HG03565 (cell line): ENCODE results near the gene TPRX1.
"Not testable (repeated sequence)": the region's sequence is repeated elsewhere in the genome, so short reads cannot be mapped to it uniquely, and the experiment has no call there.

ENCODE experiments used
- ATAC-seq: cut with Tn5 transposase; IDR thresholded peaks from one replicate; pipeline ENCODE4 v1.9.1; 2021; ENCODE audit warnings: mild to moderate bottlenecking, moderate library complexity; ENCODE audit not compliant: unreplicated experiment

TPRX1 gene

GRCh38 chr19:47804451-47804850 lies at the start of gene TPRX1:
TSS of gene TPRX1 (minus strand) at chr19:47804551. CDS start at chr19:47804539, 12 bp downstream.
- ATAC-seq = not testable (repeated sequence)

GRCh38 chr19:47853003-47853402 lies 48.7 kb upstream of the TPRX1 start:
- no peak for ATAC-seq

GRCh38 chr19:47848823-47849473 lies 44.6 kb upstream of the TPRX1 start:
- ATAC-seq = no peak

GRCh38 chr19:47848425-47848822 lies 44.1 kb upstream of the TPRX1 start:
- no peak for ATAC-seq

- ATAC-seq = no peak
Observed at GRCh38 chr19:47842941-47843340, 38.6 kb upstream of the TPRX1 start.

- no peak for ATAC-seq
Observed at GRCh38 chr19:47839913-47840312, 35.6 kb upstream of the TPRX1 start.

GRCh38 chr19:47839411-47839810 lies 35.1 kb upstream of the TPRX1 start:
- no peak for ATAC-seq

- ATAC-seq = no peak
Observed at GRCh38 chr19:47836038-47836437, 31.7 kb upstream of the TPRX1 start.

GRCh38 chr19:47832723-47833122 lies 28.4 kb upstream of the TPRX1 start:
- no peak for ATAC-seq

GRCh38 chr19:47826800-47827199 lies 22.4 kb upstream of the TPRX1 start:
- no peak for ATAC-seq

- no peak for ATAC-seq
Observed at GRCh38 chr19:47824396-47824795, 20.0 kb upstream of the TPRX1 start.

GRCh38 chr19:47821460-47822020 lies 17.2 kb upstream of the TPRX1 start, which contains the start of gene CRX:
TSS of gene CRX (plus strand) at chr19:47821937. CDS start at chr19:47834444, 12,507 bp downstream.
- no peak for ATAC-seq

GRCh38 chr19:47820410-47820809 lies 16.1 kb upstream of the TPRX1 start:
- ATAC-seq = no peak

- ATAC-seq = no peak
Observed at GRCh38 chr19:47819858-47820257, 15.5 kb upstream of the TPRX1 start.

- not testable (repeated sequence) for ATAC-seq
Observed at GRCh38 chr19:47818221-47818620, 13.9 kb upstream of the TPRX1 start.

GRCh38 chr19:47816270-47816669 lies 11.9 kb upstream of the TPRX1 start:
- ATAC-seq = not testable (repeated sequence)

- no peak for ATAC-seq
Observed at GRCh38 chr19:47813995-47814328, 9.6 kb upstream of the TPRX1 start.

- ATAC-seq = no peak
Observed at GRCh38 chr19:47813304-47813994, 9.1 kb upstream of the TPRX1 start.

GRCh38 chr19:47806435-47806834 lies 2.1 kb upstream of the TPRX1 start:
- no peak for ATAC-seq

- ATAC-seq = no peak
Observed at GRCh38 chr19:47805313-47805712, 962 bp upstream of the TPRX1 start.

- not testable (repeated sequence) for ATAC-seq
Observed at GRCh38 chr19:47803671-47804070, 680 bp downstream of the TPRX1 start.

GRCh38 chr19:47803148-47803547 lies 1.2 kb downstream of the TPRX1 start:
- ATAC-seq = not testable (repeated sequence)
